NCI-H2196 treated with DMSO at 0.1 percent for 48 hours (cell line): Measurements from ENCODE around the gene FAM24A.

Source experiments
- DNase-seq: peaks from one replicate; lab custom pipeline; 2025; ENCODE audit not compliant: unreplicated experiment; lab: John Stamatoyannopoulos, UW

The FAM24A gene

DNA sequence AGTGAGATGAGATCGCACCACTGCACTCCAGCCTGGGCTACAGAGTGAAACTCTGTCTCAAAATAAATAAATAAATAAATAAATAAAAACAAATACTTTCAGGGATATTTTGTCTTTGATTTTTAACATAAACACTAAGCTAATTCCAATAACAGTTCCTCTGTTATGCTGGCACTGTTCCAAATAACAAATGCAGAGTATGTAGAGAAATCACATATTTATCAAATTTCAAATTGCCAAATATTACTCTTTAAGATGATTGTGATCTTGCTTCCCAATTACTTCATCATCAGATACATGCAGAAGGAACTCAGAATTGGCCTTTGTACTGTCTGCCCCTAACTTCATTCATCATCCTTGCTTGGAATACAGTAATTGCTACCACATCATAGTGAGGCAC is 19.7 kb downstream of the FAM24A start:
- DNase-seq = no peak

DNA sequence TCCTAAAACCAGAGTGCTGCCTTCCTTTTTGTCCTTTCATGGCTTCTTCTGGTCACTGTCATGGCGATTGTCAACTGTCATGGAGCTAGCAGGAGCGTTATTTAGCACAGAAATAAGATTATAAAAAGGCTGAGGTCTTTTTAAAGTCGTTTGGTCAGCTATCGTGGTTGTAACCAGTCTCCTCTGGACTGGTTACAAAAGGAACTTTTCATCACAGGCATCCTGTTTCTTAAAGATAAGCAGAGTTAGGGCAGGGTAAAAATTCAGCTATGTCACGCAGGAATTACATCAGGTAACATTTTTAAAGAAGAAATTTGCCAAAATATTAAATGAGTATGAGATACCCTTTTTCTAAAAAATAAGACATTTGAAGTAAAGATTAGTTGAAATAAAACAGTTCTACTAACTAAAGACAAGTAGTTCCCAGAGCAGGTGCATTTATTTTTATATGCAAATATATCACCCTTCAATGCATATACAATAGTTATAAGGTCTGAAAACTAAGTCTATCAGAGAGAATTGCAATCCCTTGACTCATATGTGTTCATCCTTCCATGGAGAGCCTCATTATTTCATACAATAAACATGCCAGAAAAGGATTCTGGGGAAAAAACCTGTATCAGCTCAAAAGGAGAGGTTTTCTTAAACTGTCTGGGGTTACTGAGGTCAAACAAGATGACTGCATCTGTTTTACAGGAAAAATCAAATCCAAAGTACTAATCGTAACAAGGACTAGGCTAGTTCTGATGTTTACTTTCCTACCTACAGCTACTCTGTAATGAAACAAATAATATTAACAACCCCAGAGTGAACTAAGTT is 20.9 kb downstream of the FAM24A start:
- no peak for DNase-seq

DNA sequence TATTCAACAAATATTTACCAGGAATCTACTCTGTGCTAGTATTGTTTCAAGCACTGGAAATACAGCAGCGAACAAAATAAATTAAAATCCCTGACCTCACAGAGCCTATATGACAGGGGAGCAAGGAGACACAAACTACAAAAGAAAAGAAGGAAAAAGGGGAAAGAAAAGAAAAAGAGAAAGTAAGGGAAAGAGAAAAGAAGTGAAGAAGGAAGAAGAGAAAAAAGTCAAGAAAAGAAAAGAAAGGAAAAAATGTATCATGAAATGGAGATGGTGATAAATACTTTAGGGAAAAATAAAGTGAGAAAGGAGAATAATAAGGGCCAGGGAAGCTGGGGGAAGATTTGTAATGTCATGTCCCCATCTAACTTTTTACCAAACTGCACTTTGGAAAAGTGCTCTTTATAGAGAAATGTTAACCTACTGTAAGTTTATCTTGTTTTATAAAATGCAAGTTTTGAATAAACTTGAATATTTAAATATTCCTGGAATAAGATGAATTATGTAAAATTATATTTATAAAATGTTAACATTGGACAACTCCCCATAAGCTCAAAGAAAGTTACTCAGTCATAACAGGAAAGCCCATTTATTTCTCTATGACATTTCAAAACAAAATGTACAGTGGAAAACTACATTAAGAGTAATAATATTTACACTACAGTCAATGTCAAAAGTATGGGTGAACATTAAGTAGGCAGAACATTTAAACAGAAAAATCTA is 28.9 kb downstream of the FAM24A start:
- DNase-seq = no peak

DNA sequence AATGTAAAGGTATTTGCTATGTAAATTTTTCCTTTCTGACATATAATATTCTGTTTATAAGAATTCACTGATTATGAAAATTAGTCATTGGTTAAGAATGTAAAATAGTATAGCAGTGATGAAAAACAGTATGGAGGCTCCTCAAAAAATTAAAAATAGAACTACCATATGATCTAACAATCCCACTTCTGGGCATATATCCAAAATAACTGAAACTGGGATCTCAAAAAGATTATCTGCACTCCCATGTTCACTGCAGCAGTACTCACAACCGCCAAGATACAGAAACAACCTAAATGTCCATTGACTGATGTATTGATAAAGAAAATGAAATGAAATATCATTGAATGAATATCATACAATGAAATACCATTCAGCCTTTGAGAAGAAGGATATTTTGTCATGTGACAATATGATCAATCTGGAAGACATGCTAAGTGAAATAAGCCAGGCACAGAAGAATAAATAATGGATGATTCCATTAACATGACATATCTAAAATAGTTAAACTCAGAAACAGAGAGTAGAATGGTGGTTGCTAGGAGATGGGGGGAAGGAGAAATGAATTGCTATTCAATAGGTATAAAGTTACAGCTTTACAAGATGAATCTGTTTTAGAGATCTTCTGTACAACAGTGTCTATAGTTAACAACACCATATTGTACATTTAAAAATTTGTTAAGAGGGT is 29.6 kb downstream of the FAM24A start:
- no peak for DNase-seq

DNA sequence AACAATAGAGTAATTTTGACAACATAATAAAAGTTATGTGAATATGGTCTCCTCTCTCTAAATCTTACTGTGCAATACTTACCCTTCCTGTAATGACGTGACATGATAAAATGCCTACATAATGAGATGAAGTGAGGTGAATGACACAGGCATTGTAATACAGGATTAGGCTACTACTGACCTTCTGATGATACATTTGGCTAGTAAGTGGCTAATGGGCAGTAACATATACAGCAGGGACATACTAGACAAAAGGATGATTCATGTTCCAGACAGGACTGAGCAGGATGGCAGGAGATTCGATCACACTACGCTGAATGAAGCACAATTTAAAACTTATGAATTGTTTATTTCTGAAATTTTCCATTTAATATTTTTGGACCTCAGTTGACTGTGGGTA is 38.9 kb downstream of the FAM24A start:
- no peak for DNase-seq

DNA sequence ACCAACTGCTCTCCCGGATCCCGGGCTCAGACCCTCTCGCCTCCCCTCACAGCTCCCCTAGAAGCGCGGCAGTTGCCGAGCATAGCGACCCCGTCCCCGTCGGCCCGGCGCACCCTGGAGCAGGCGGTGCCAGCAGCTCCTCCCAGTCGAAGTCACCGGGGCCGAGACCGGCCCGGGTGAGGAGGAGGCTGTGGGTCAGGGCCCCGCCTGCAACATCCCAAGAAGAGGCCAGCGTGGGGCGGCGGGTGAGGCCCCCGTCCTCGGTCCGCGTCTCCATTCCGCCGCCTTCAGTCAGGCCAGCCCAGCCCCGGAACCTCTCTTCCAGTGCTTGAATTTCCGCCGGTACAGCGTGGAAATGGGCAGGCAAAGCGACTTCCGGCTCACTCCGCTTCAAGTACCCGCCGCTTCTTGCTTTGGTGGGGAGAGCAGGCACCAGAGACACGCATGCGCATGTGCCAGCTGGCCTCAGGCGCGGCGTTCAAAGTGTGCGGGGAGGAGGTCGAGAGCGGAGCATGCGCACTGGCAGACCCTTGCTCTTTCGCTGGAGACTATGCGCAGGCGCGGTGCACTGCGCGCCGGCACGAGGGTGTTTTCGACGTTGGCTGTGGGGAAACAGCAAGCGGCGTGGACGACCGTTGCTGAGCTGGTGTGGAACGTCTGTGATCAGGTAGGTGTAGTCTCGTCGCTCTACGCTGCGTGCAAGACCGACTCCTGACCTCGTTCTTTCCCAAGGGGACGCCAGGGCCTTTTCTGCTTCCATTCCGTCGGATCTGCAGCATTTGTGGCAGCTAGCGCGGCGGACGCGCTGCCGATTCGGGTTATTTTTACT is 43.7 kb downstream of the FAM24A start, which contains the start of gene C10orf88:
Gene C10orf88 (minus strand): TSS at position 326 of the 829 bp plus-strand sequence. CDS start 49 bp downstream, at position 277.
- peak; percentile 89 for DNase-seq

DNA sequence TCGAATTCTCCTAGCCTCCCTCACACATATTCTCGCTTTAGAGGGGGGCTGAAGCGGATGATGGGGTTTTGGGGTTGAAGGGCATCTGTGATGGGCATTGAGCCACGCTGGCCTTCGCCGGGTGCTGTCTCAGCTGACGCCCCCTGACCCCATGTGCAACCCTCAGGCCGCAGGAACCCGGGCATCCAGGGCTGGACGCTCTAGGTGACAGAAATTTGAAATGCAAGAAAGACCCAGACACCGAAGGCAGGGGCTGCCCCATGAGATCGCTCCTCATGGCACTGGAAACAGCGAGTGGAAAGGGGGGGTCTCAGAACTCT is 44.3 kb downstream of the FAM24A start:
- DNase-seq = no peak

DNA sequence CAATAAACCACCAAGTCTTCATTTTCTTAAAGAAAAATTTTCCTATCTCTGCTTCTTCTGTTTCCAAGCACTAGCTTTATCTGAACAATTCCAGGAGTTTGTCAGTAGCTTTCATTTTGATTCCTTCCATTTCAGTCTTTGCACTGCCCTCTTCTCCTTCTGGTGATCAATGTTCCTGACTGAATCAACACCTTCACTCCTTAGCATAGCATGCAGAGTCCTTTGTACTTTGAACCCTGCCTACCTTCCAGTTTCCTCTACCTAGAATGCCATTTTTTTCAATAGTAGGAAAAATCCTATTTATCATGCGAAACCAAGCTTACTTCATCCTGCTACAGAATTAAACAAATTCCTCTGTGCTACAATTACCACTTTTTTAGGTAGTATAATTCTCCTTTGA is 45.5 kb downstream of the FAM24A start:
- no peak for DNase-seq

DNA sequence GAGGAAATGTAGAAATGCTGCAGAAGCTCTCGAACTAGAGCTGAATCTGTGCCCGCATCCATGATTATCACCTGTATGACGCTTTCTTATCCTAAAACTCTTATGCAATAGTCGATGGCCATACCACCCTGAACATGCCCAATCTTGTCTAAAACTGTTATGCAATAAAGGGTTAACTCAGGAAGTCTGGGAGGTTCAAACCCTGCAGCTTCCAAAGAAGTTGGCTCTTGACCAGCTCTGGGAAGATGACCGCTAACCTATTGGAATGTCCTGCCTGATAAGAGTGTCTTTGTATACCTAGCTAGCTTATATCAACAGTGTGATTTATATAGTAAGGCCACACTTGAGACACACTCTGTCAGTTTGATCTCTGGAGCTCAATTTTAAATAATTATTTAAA is 47.1 kb downstream of the FAM24A start:
- no peak for DNase-seq

DNA sequence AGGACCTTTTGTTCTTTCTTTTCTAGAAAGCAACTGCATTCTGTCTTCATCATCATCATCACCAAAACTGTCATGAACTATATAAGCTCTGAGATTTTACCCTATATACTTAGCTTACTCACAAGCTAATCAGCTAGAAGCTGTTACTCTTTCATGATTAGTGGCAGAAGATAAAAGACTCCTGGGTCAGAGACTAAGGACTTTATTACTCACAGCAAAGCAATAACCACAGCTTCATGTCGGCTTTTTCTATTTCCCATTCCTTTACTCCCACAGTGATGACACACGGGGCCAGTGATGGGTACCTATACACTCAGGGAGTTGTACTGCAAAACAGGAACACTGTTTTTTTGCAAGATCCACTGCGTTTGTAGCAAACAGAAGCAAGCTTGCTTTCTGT is 52.0 kb downstream of the FAM24A start:
- DNase-seq = no peak
